Body of pancreas (tissue), 4 donors: ENCODE results near the gene SWSAP1.

ENCODE experiments used
- CTCF ChIP-seq, 7 experiments: fragments of 450-650 bp in 4 of 7; fragments of 200-600 bp in 3 of 7; sonication (generic) in 3 of 7; IDR thresholded peaks; one replicate each; pipeline ENCODE4 v1.5.1; 2016 to 2019; ENCODE audit warnings: antibody characterized with exemption in 7 of 7
- POLR2A ChIP-seq, 3 donors: fragments of 450-650 bp; IDR thresholded peaks; one replicate each; pipeline ENCODE4 v1.6.1; 2016; ENCODE audit warnings: antibody characterized with exemption in 3 of 3, mild to moderate bottlenecking in 2 of 3

- TF ChIP-seq CTCF (IDR thresholded peaks at IDR 0.05): no peak
- no peak for TF ChIP-seq POLR2A (IDR thresholded peaks at IDR 0.05)
These were observed 1.1 kb upstream of the SWSAP1 start for GRCh38 chr19:11373166-11373884.
